D721Med (cell line): ENCODE measurements around the gene NKD1.

Source experiments
- DNase-seq: peaks from one replicate; pipeline ENCODE4 v3.0.0; 2011; ENCODE audit warnings: low spot score; ENCODE audit not compliant: insufficient read length
- FAIRE-seq: peaks from 2 replicates; lab custom pipeline; 2011; peaks lifted over from hg19 to GRCh38; lab: Jason Lieb, UNC
- TF ChIP-seq, protein P1 (sequence below): IDR thresholded peaks from 2 replicates; pipeline ENCODE4 v1.5.1; 2012; ENCODE audit warnings: mild to moderate bottlenecking, control low read depth; ENCODE audit not compliant: insufficient read depth; ENCODE audit errors: missing control alignments

NKD1 gene

DNA sequence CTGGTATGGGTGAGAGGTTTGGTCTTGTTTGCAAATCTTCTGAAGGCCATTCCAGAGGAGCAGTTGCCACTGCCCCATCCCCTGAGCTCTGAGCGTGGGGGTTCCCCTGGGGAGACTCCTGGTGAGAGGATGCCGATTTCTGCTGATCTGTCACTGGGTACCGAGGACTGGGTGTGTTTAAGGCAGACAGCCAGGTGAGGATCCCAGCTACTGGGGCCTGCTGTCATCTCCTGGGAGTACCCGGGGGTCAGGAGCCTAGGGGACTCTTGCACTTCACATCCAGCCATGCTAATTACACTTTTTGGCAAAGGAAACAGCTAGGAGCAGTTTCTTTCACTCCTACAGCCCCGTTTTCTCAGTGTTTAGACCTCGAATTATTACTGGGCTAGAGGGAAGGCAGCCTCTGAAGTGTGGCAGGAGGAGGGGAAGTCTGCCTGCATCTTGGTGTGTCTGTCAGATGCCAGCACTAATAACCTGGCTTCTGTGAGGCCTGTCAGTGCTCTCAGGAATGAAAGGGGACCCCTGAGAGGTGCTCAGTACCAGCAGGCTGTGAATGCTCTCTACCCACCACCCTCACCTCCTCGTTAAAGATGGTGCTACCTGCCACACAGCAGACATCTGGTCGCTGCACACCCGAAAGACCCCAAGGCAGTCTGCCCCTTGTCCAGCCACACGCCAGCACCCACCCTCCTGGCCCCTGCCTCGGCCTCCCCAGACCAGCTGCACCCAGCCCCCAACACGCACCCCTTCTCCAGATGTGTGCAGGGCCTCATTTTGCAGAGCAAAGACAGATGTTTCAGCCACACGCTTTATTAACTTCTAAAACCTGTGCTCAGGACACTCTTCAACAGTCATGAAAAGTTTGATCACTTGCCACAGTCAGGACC, 89.8 kb downstream of the NKD1 start:
- TF ChIP-seq, protein P1, sequence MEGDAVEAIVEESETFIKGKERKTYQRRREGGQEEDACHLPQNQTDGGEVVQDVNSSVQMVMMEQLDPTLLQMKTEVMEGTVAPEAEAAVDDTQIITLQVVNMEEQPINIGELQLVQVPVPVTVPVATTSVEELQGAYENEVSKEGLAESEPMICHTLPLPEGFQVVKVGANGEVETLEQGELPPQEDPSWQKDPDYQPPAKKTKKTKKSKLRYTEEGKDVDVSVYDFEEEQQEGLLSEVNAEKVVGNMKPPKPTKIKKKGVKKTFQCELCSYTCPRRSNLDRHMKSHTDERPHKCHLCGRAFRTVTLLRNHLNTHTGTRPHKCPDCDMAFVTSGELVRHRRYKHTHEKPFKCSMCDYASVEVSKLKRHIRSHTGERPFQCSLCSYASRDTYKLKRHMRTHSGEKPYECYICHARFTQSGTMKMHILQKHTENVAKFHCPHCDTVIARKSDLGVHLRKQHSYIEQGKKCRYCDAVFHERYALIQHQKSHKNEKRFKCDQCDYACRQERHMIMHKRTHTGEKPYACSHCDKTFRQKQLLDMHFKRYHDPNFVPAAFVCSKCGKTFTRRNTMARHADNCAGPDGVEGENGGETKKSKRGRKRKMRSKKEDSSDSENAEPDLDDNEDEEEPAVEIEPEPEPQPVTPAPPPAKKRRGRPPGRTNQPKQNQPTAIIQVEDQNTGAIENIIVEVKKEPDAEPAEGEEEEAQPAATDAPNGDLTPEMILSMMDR = no peak
- FAIRE-seq (no peak), DNase-seq (no peak)

DNA sequence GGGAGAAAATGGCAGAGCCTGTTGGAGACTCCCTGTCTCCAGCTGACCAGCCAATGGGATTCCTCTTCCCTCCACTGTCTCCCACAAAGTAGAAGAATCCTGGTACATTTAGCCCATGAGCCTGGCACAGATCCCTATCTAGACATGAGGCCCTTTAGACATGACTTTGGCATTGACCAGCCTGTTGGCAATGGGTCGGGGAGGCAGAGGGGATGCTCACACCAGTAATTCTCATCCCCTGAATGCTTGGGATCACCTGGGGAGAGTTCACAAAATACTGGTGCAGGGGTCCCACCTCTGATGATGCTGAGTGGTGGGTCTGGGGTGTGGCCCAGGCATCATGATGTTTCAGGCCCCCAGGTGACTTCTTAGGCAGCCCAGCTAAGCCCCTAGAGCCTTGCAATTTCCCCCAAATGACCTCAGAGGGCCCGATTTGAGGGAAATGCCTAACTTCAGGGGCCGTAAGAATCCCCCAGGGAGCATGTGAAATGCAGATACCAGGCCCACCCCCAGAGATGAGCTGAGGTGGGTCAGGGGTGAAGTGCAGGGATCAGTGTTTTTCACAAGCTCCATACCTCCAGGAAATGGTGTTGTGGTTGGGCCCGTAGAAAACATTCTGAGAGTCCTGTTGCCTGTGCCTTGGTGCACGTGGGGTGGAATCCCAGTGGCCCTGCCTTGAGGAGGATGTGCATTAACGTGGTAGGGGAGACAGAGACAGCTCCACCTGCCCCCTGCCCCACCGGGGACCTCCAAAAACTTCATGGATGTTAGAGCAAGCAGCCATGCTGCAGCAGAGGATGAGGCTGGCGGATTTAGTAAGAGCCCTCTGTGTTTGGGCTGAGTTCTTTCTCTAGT, 90.8 kb downstream of the NKD1 start:
- TF ChIP-seq, protein P1 = no peak
- FAIRE-seq = no peak
- no peak for DNase-seq

DNA sequence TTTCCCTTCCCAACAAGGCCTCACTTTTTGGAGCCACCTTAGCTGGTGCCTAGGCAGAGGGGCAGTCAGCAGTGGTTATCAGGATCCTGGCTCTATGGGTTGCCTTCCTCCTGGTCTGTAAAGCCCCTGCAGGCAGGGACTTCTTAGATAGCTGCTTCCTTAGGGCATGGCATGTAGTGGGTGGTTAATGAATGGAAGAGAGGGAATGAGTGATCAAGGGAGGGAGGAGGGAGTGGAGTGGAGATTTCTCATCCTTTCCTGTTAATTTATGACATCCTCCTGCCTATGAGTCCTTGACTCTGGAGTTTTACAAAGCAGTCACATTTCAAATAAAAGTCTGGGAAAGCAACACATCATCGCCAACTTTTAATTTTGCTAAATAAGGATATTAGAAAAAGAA, 92.2 kb downstream of the NKD1 start:
- TF ChIP-seq, protein P1 = no peak
- FAIRE-seq (no peak), DNase-seq (no peak)

GRCh38 chr16:50640919-50641817, 93.0 kb downstream of the NKD1 start:
- TF ChIP-seq, protein P1 = no peak
- no peak for DNase-seq
- no peak for FAIRE-seq

DNA sequence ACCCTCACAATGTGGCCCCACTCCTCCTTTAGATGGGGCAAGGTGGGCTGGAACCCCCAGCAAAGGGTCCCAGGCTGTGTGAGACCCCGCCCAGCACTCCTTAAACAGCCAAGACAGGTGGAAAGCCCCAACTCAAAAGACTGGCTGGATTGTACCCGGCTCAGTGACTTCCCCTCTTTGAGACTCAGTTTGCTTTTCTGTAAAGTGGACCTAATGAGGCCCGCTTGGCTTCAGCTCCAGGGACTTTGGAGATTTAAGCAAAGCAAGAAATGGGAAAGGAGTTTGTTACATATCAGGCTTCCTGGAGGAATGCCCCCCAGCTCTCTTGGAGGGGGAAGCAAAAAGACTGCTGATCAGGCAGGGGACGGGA, 93.6 kb downstream of the NKD1 start:
- no peak for FAIRE-seq
- DNase-seq = no peak
- TF ChIP-seq, protein P1 = no peak

DNA sequence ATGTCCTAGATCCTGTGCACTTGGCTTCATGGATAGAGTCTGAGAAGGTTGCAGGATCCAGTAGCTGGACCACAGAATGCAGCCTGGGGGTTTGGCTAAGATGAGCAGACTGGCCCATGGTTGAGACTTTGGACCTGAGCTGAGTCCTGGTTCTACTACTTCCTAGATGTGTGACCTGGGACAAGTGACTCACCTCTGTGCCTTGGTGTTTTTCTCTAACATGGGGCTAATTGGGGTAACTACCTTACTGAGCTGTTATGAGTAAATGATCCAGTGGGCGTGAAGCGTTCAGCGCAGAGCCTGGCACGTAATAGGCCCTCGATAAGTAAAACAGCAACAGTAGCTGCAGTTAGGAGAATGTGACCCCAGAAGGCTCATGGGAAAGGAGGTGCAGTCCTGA, 94.2 kb downstream of the NKD1 start:
- FAIRE-seq (no peak), DNase-seq (no peak)
- TF ChIP-seq, protein P1 = no peak
